Activated T-cell treated with anti-CD3 and anti-CD28 coated beads for 24 hours (primary cell): ENCODE results near the gene HLA-DPB1.
A peak's percentile ranks its signal among the peaks of the same experiment; 100 is the strongest.
"Not testable (repeated sequence)": the region's sequence is repeated elsewhere in the genome, so short reads cannot be mapped to it uniquely, and the experiment has no call there.

ENCODE experiments used
- DNase-seq: peaks from one replicate; pipeline ENCODE4 v3.0.0-alpha.2; 2020; ENCODE audit warnings: low read depth

The HLA-DPB1 gene

DNA sequence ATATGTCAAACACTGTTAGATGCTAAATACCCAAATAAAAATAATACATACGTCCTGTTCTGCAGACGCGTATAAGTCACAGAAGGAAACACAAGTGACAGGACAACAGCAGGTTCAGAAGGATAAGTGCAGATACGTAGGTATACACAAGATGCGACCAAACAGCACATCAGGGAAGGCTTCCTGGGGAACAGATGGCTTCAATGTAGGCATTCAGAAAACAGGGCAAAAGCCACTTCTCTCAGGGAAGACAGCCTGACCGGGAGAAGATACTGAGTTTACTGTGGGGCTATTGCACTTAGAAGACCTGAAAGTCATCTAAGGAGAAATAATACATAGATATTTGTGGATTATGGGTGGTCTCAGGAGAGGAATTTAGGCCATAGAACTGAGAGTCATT is 4.2 kb upstream of the HLA-DPB1 start:
- no peak for DNase-seq

- no peak for DNase-seq
These were observed 3.2 kb upstream of the HLA-DPB1 start for GRCh38 chr6:33072508-33073100.

- DNase-seq: peak; percentile 18
These were observed 2.3 kb upstream of the HLA-DPB1 start, which contains the start of gene HLA-DPA1 for GRCh38 chr6:33073431-33073871. HLA-DPA1 (minus strand) TSS chr6:33073649.

DNA sequence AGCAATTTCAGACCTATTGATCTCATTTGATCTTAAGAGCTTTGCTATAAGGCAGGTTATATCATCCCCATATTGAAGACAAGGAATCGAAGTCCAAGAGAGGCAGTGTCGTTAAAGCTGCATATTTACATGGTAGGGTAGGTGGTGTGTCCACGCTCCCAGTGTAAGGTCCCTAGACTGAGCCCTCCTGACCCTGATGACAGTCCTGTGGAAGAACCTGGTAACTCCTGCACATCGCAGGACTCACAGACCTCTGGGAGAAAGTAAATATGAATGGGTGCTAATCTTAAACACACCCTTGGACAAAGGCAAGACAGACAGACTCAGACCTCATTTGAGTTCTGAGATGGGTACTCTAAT is 602 bp upstream of the HLA-DPB1 start:
- DNase-seq: no peak

- DNase-seq: no peak
These were observed 680 bp downstream of the HLA-DPB1 start for GRCh38 chr6:33076406-33076934.

DNA sequence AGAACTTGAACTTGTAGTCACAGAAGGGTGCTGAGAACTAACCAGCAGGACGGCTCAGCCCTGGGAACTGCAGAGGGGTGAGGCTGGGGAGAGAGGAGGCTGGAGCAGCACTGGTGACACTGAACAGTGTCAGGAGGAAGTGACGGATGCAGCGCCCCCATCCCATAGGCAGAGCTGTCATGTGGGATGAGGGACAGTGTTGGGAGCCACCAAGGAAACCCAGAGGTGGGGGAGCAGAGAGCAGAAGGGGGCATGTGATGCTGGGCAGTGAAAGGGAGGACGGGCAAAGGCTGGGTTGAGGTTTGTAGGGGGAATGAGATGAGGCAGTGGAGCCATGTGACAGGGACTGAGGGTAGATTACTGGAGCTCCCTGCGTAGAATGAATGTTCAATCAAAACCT is 2.1 kb downstream of the HLA-DPB1 start:
- DNase-seq: no peak

DNA sequence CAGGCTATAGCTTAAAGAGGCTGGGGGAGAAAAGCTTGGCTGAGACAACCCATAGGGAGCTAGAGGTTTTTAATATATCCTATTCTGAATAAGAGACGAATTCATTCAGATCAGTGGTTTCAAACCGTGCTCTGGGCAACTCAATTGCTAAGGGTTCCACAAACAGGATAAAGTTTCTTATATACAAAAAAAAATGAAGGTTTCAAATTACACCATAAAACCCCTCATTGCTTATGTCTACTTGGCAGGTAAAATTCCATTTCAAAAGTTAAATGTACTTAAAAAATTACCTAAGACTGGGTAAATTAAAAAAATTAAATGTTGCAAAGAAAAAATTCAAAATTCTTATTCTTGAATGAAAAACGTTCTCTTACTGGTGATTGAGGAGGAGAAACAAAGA is 2.7 kb downstream of the HLA-DPB1 start:
- no peak for DNase-seq

- no peak for DNase-seq
These were observed 3.2 kb downstream of the HLA-DPB1 start for GRCh38 chr6:33078919-33079521.

DNA sequence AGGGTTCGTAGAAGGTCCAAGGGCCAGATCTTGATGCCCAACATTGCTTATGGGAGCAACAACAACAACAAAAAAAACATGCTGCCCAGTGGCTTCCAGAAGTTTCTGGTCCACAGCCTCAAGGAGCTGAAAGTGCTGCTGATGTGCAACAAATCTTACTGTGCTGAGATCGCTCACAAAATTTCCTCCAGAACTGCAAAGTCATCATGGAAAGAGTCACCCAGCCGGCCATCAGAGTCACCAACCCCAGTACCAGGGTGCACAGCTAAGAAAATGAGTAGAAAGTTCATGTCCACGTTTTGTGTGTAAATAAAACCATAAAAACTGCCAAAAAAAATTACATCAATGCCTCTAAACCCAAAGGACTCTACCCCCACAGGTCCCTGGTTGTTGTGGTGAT is 3.8 kb downstream of the HLA-DPB1 start:
- DNase-seq: no peak

- no peak for DNase-seq
These were observed 4.6 kb downstream of the HLA-DPB1 start for GRCh38 chr6:33080127-33081089.

DNA sequence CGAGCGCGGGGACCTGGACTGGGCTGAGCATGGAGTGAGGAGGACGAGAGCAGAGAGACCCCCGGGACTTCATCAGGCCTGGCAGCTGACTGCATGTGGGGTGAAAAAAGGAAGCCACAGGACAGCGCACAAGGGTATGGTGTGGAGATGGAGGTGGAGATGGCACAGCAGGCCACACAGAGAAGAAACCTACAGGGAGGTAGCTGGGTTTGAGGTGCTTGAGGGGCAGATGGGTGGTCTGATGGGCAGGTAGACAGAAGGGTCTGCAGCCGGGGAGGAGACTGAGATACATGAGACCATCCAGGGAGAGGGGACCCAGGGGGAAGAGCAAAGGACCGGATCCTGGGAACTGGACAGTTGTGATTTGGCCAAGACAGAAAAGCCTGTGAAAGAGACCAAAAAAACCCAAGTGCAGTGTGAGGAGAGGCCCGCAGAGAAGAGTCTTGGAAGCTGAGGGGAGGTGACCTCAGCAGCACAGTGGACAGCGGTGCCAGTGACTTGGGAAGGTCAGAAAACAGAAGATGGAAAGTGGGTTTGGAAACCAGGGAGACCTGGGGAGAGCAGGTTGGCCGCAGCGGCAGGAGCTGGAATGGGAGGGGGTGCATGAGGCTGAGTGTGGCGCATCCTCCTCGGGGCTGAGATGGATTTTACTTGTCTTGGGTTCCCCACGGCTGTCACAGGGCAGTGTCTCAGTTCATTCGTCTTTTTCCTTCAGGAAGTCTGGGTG is 5.5 kb downstream of the HLA-DPB1 start:
- no peak for DNase-seq

DNA sequence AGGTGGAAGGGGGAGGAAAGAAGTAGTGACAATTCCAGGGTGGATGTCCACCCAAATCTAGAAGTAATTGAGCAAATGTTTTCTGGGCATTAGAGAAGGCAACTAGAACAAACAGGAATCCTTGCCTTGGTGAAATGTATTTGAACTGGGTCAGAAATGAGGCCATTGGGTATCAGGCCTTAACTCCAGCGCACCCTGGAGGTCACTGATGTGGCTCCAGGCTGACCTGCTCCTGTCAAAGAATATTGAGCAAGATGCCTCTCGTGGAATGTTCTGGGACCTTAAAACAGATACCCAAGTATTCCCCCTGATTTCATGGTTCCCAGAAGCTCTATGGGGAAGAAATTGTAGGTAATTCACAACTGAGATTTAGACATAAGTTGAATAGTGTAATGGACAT is 6.9 kb downstream of the HLA-DPB1 start:
- DNase-seq: no peak

- DNase-seq: no peak
These were observed 9.8 kb downstream of the HLA-DPB1 start for GRCh38 chr6:33085627-33086026.

GRCh38 chr6:33088258-33088930 is 12.6 kb downstream of the HLA-DPB1 start:
- DNase-seq: no peak

DNA sequence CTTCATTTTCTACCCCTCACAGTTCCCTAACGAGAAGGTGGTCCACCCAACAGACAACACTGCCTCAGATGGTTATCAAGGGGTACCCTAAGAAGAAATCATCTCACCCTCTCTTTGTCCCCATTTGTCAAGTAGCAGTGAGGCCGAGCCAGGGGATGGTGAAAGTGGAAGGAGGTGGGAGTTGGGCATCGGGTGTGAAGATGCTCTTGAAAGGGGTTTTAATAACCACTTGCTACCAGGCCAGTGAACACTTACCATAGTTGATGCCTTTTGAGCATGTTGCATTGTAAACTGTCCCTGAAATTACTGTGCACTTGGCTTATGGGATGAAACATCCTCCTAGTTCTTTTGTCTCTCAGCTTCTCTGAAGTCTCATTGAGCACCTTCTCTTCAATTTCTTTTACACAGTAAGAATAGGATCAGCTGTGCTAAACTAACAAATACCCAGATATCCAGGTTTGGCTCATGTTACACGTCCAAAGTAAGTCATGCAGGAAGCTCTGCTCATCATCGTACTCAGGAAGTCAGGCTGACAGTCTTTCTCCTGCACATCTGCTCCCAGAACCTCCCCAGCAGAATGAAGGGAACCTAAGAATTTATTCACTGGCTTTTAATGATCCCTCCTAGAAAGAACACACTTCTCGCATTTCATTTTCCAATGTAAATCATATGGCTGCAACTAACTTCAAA is 13.3 kb downstream of the HLA-DPB1 start:
- DNase-seq: no peak

DNA sequence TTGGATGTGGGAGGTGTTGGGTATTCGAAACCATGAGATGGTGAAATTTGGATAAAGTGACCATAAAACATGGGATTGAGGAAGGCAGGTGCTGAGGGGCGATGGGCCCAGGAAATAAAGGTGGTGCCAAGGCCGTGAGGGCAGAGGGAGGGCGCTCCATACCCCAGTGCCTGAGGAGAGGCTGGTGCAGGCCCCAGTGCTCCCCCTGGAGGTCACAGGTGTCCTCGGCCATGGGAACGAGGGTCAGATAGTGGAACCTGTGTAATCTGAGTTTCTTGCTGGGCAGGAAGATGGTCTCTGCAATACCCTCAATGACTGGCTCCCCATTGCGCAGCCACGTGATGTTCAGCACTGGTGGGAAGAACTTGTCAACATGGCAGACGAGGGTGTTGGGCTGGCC is 16.2 kb downstream of the HLA-DPB1 start:
- DNase-seq: peak; percentile 38

- DNase-seq: no peak
These were observed 16.6 kb downstream of the HLA-DPB1 start for GRCh38 chr6:33092385-33092784.

- no peak for DNase-seq
These were observed 18.1 kb downstream of the HLA-DPB1 start for GRCh38 chr6:33093855-33094254.

GRCh38 chr6:33095681-33096080 is 19.9 kb downstream of the HLA-DPB1 start:
- no peak for DNase-seq

GRCh38 chr6:33101121-33101737 is 25.4 kb downstream of the HLA-DPB1 start:
- DNase-seq: not testable (repeated sequence)
